Stomach smooth muscle (tissue), 2 donors: ENCODE results near the gene MUC2.

Source experiments
- H3K27ac ChIP-seq: one replicate; pipeline ENCODE4 v1.7.0; 2013; ENCODE audit warnings: mild to moderate bottlenecking, low read length, inconsistent platforms
- H3K27me3 ChIP-seq, 2 donors: one replicate each; pipeline ENCODE4 v1.7.0; 2013; ENCODE audit warnings: low read length in 2 of 2; ENCODE audit not compliant: insufficient read depth in 2 of 2, control insufficient read depth in 1 of 2
- H3K36me3 ChIP-seq, 2 donors: one replicate each; pipeline ENCODE4 v1.7.0; 2013; ENCODE audit warnings: low read length in 2 of 2; ENCODE audit not compliant: control insufficient read depth in 2 of 2, insufficient read depth in 2 of 2
- H3K4me1 ChIP-seq: one replicate; pipeline ENCODE4 v1.7.0; 2013; ENCODE audit warnings: low read length; ENCODE audit not compliant: control insufficient read depth, insufficient read depth
- H3K4me3 ChIP-seq, 2 donors: one replicate each; pipeline ENCODE4 v1.7.0; 2013; ENCODE audit warnings: low read length in 2 of 2
- H3K9ac ChIP-seq, 2 donors: one replicate each; pipeline ENCODE4 v1.7.0; 2013; ENCODE audit warnings: low read length in 2 of 2, mild to moderate bottlenecking in 1 of 2
- H3K9me3 ChIP-seq, 2 donors: one replicate each; pipeline ENCODE4 v1.7.0; 2013; ENCODE audit warnings: low read length in 2 of 2; ENCODE audit not compliant: control insufficient read depth in 2 of 2
- donor health status: healthy.
- donor health status: Pancreatic carcinoma.

MUC2 gene

DNA sequence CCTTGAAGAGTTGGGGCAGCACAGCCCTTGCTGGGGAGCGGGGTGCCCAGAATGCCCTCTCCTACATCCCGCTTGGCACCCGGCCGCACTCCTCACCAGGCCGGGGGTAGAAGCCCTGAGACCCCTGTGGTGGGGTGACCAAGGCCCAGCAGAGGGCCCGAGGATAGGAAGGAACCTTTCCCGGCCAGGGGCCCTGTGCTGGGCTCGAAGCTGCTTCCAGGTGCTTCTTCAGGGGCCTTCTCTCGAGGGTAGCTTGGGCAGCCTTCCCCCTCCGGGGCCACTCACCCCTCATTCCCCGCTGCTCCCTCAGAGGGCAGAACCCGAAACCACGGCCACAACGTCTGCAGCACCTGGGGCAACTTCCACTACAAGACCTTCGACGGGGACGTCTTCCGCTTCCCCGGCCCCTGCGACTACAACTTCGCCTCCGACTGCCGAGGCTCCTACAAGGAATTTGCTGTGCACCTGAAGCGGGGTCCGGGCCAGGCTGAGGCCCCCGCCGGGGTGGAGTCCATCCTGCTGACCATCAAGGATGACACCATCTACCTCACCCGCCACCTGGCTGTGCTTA is 752 bp downstream of the MUC2 start:
- H3K27me3 ChIP-seq: peaks cover 7 to 11% of the 10 kb centered on the region in 2 donors
- H3K9me3 ChIP-seq: no peaks in the 10 kb centered on the region
- H3K4me3 ChIP-seq: no peak overlapping the region
- H3K9ac ChIP-seq: no peak overlapping the region
- no peaks in the 10 kb centered on the region for H3K4me1 ChIP-seq
- H3K27ac ChIP-seq: no peak overlapping the region
- H3K36me3 ChIP-seq: no peaks in the 10 kb centered on the region

DNA sequence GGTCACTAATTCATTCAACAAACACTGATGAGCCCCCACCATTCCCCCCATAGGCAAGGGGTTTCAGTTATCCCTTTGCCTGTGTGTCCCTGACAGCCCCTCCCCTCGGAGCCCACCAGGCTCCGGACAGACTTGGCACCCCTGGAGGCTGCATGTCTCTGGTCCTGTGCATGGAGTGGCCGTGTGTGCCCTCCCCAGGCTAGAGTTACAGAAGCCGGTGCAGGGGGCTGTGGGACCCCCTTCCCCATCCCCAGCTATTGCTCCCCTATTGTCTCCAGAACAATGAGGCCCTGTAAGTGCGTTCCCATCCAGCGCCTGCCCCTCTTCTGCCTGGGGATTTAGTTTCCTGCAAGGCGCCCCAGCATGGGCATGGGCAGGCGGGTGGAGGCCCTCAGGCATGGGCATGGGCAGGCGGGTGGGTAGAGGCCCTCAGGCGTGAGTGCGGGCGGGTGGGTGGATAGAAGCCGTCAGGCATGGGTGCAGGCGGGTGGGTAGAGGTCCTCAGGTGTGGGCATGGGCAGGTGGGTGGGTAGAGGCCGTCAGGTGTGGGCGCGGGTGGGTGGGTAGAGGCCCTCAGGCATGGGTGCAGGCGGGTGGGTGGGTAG is 1.5 kb downstream of the MUC2 start:
- Histone ChIP-seq H3K27ac (no peak overlapping the region), H3K9me3 (no peaks in the 10 kb centered on the region), H3K4me3 (no peak overlapping the region), H3K4me1 (no peaks in the 10 kb centered on the region), H3K27me3 (peaks cover 7 to 8% of the 10 kb centered on the region in 2 donors), H3K9ac (no peak overlapping the region), H3K36me3 (no peaks in the 10 kb centered on the region)

DNA sequence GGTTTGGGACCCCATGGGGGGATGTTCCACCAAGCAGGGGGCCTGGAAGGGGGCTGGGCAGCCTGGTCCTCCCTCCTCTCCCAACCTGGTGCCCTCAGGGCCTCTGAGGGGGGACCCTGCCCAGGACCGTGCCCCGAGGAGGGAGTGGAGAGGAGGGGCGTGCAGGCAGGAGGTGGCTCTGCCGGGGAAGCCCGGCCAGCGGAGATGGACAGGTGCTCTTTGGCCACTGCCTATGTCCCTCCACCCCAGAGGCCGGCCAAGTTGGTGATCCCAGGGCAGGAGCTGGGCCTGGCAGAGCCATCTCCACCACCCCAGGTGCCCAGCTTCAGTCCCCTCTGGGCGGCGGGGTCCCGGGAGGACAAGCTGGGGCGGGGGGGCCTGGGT is 2.4 kb downstream of the MUC2 start:
- Histone ChIP-seq H3K9ac (no peak overlapping the region), H3K27me3 (peaks cover 7 to 8% of the 10 kb centered on the region in 2 donors), H3K4me1 (no peaks in the 10 kb centered on the region), H3K27ac (no peak overlapping the region), H3K36me3 (no peaks in the 10 kb centered on the region), H3K4me3 (no peak overlapping the region), H3K9me3 (no peaks in the 10 kb centered on the region)

DNA sequence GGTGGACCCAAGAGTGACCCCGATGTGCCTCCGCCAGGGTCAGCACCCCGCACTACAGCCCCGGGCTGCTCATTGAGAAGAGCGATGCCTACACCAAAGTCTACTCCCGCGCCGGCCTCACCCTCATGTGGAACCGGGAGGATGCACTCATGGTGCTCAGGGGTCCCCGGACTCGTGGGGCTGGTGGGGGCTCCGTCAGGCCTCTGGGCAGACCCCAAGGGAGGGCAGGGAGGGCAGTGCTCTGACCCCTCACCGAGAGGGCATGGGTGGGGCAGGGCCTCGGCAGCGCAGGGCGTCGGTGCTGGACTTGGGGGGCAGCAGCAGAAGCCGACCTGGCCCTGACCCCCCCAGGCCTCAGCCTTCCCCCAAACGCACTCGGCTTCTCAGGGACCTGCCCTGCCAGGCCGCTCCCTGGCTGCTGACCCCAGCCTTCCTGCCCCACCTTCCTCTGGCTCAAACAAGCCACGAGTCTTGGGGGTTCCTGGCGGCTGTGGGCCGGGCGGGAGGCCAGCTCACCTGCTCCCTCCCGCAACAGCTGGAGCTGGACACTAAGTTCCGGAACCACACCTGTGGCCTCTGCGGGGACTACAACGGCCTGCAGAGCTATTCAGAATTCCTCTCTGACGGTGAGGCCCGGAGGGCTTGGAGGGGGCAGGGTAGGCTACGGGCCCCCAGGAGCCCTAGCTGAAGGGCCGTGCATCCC is 2.9 kb downstream of the MUC2 start:
- Histone ChIP-seq H3K9me3 (no peaks in the 10 kb centered on the region), H3K36me3 (no peaks in the 10 kb centered on the region), H3K4me1 (no peaks in the 10 kb centered on the region), H3K4me3 (no peak overlapping the region), H3K27ac (no peak overlapping the region), H3K27me3 (peaks cover 5% of the 10 kb centered on the region in 2 donors), H3K9ac (no peak overlapping the region)

DNA sequence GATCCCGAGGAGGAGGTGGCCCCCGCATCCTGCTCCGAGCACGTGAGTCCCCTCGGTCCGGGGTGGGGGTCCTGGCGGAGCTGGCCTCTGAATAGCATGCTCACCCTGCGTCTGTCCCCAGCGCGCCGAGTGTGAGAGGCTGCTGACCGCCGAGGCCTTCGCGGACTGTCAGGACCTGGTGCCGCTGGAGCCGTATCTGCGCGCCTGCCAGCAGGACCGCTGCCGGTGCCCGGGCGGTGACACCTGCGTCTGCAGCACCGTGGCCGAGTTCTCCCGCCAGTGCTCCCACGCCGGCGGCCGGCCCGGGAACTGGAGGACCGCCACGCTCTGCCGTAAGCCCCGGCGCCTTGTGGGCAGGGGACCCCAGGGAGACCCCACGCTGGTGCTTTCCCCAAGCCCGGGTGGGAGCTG is 3.5 kb downstream of the MUC2 start:
- Histone ChIP-seq H3K4me3 (no peak overlapping the region), H3K27me3 (peaks cover under 1 to 2% of the 10 kb centered on the region in 2 donors)

DNA sequence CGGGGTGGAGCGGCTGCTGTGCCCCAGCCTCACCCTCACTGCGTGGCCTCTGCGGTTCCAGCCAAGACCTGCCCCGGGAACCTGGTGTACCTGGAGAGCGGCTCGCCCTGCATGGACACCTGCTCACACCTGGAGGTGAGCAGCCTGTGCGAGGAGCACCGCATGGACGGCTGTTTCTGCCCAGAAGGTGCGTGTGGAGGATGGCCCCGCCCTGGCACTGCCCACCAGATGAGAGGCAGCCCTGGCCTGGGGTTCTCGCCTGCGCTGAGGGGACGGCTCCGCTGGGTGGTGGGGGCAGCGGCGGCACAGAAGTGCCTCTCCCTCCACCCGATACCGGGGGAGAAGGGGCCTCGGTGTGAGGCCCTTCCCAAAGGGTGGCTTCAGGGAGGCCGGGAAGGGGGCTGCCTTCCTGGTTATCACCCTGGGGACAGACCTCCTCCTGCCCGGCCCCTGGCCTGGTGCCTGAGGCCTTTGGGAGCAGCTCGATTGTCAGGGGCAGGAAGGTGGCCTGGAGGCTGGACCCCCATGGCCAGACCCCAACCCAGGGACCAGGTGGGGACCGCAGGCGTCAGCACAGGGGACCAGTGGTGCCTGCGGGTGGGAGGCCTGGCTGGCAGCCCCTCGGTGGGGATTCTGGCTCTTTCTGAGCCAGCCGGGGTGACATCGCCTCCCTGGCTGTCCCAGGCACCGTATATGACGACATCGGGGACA is 7.1 kb downstream of the MUC2 start:
- no peaks in the 10 kb centered on the region for H3K4me1 ChIP-seq
- H3K9ac ChIP-seq: no peak overlapping the region
- no peak overlapping the region for H3K4me3 ChIP-seq
- no peaks in the 10 kb centered on the region for H3K36me3 ChIP-seq
- no peak overlapping the region for H3K27ac ChIP-seq
- H3K9me3 ChIP-seq: no peaks in the 10 kb centered on the region
- peaks cover 0 to 4% of the 10 kb centered on the region in 2 donors for H3K27me3 ChIP-seq

More for the DNA sequence above, 3.5 kb downstream of the MUC2 start:
- no peak overlapping the region for H3K9ac ChIP-seq
- H3K36me3 ChIP-seq: no peaks in the 10 kb centered on the region
- H3K27ac ChIP-seq: no peak overlapping the region
- no peaks in the 10 kb centered on the region for H3K4me1 ChIP-seq
- no peaks in the 10 kb centered on the region for H3K9me3 ChIP-seq

DNA sequence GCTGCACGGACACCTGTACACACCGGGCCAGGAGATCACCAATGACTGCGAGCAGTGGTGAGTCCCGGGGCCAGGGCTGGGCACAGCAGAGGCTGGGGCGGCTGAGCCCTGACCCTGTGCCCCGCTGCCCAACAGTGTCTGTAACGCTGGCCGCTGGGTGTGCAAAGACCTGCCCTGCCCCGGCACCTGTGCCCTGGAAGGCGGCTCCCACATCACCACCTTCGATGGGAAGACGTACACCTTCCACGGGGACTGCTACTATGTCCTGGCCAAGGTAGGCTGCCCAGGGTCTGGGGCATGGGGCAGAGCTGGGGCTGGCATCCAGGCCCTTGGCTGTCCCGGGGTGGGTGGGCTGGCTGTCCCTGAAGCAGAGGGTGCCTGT is 7.7 kb downstream of the MUC2 start:
- Histone ChIP-seq H3K4me3 (no peak overlapping the region), H3K4me1 (no peaks in the 10 kb centered on the region), H3K9ac (no peak overlapping the region), H3K9me3 (no peaks in the 10 kb centered on the region), H3K27me3 (peaks cover 0 to 4% of the 10 kb centered on the region in 2 donors), H3K36me3 (no peaks in the 10 kb centered on the region), H3K27ac (no peak overlapping the region)

DNA sequence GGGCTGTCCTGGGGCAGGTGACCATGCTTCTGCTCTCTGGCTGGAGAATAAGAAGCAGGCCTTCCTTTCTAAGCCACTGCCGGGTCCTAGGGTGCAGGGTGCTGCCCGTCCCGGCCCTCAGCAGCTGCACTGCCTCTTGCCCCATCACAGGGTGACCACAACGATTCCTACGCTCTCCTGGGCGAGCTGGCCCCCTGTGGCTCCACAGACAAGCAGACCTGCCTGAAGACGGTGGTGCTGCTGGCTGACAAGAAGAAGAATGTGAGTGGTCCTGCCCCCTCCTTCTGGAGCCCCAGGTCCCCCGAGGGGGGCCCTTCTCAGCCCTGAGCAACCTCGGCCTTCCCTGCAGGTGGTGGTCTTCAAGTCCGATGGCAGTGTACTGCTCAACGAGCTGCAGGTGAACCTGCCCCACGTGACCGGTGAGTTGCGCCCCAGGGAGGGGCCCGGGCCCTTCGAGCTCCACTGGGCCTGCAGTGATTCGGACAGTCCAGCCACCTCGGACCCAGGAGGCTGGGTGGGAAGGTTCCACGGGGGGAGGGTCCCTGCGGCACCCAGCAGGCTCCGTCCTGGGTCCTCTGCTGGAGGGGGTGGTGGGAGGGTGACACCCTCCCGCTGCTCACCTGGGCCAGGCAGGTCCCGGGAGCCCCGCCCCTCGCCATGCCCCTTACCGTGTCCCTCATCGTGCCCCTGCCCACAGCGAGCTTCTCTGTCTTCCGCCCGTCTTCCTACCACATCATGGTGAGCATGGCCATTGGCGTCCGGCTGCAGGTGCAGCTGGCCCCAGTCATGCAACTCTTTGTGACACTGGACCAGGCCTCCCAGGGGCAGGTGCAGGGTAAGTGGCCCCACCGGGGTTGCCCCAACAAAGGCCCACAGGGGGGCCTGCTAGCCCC is 8.3 kb downstream of the MUC2 start:
- Histone ChIP-seq H3K4me1 (no peaks in the 10 kb centered on the region), H3K9ac (no peak overlapping the region), H3K27me3 (peaks cover 0 to 2% of the 10 kb centered on the region in 2 donors), H3K36me3 (no peaks in the 10 kb centered on the region), H3K27ac (no peak overlapping the region), H3K4me3 (no peak overlapping the region), H3K9me3 (no peaks in the 10 kb centered on the region)

DNA sequence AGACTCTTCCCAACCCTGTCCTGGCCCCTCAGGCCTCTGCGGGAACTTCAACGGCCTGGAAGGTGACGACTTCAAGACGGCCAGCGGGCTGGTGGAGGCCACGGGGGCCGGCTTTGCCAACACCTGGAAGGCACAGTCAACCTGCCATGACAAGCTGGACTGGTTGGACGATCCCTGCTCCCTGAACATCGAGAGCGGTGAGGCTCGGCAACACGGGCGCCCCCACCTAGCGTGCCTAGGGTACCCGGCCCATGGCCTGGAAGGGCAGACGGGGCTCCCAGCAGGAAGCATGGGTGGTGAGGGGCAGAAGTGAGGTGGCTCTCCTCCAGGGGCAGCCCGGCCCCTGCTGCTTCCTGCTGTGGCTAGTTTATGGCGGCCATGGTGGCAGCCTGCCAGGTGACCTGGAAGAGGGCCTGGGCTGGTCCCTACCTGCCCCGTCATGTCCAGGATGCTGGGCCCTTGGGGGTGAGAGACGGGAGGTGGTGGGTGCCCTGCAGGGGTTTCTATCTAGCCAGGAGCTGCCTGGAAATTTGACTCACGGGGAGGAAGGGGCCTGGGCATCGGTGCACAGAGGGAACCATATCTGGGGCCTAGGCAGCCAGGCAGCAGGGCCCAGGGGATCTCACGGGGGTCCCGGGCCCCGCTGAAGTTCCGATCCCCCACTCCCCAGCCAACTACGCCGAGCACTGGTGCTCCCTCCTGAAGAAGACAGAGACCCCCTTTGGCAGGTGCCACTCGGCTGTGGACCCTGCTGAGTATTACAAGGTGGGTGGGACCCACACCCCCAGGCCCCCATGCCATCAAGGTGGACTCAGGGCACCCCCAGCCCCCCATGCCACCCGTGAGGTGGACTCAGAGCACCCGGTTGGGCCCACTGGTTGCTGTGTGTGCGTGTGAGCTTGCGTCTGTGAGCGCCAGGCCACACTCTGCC is 9.2 kb downstream of the MUC2 start:
- no peak overlapping the region for H3K4me3 ChIP-seq

More for the DNA sequence above, 9.2 kb downstream of the MUC2 start:
- H3K9me3 ChIP-seq: no peaks in the 10 kb centered on the region
- H3K27ac ChIP-seq: no peak overlapping the region
- no peak overlapping the region for H3K9ac ChIP-seq
- no peaks in the 10 kb centered on the region for H3K36me3 ChIP-seq
- no peaks in the 10 kb centered on the region for H3K4me1 ChIP-seq
- H3K27me3 ChIP-seq: peaks cover 0 to 2% of the 10 kb centered on the region in 2 donors
